GM23338 (cell line): Measurements from ENCODE around the gene RORC. TPM values are rescaled to one million over a fixed set of nuclear protein-coding genes. Genes with fewer than 3 reads are reported as not detected.

Experiments
- ATAC-seq: fragments of 200-7000 bp; cut with Tn5 transposase; 3 replicates; pipeline ENCODE4 v1.9.1; 2020
- DNase-seq: peaks from one replicate; pipeline ENCODE4 v3.0.0-alpha.2; 2015; ENCODE audit warnings: low spot score
- H2AFZ ChIP-seq: fragments of 200-600 bp; sonication (generic); 2 replicates; pipeline ENCODE4 v1.8.0; 2016; ENCODE audit warnings: antibody characterized with exemption, mild to moderate bottlenecking, moderate library complexity
- H3F3A ChIP-seq: fragments of 200-600 bp; sonication (generic); replicated peaks from 2 replicates; pipeline ENCODE4 v1.8.0; 2017; ENCODE audit warnings: antibody characterized with exemption, mixed run types, low read depth
- H3K27ac ChIP-seq: fragments of 200-600 bp; sonication (generic); 2 replicates; pipeline ENCODE4 v1.6.1; 2016; ENCODE audit warnings: low read depth
- H3K27me3 ChIP-seq: fragments of 200-600 bp; sonication (generic); 2 replicates; pipeline ENCODE4 v1.8.0; 2016; ENCODE audit warnings: mild to moderate bottlenecking, mixed run types, moderate library complexity; ENCODE audit not compliant: insufficient read depth
- H3K36me3 ChIP-seq: fragments of 200-600 bp; sonication (generic); 2 replicates; pipeline ENCODE4 v1.8.0; 2016; ENCODE audit warnings: mild to moderate bottlenecking; ENCODE audit not compliant: insufficient read depth
- H3K4me1 ChIP-seq: fragments of 200-600 bp; sonication (generic); 2 replicates; pipeline ENCODE4 v1.8.0; 2016; ENCODE audit warnings: mild to moderate bottlenecking, moderate library complexity; ENCODE audit not compliant: insufficient read depth
- H3K4me2 ChIP-seq: fragments of 200-600 bp; sonication (generic); 2 replicates; pipeline ENCODE4 v1.7.1; 2017; ENCODE audit warnings: mixed run types
- H3K4me3 ChIP-seq: fragments of 200-600 bp; sonication (generic); 2 replicates; pipeline ENCODE4 v1.6.1; 2016; ENCODE audit warnings: mixed run types
- H3K79me2 ChIP-seq: fragments of 200-600 bp; sonication (generic); replicated peaks from 2 replicates; pipeline ENCODE4 v1.8.0; 2017; ENCODE audit warnings: mild to moderate bottlenecking; ENCODE audit not compliant: insufficient read depth
- H3K9me2 ChIP-seq: fragments of 200-600 bp; sonication (generic); 2 replicates; pipeline ENCODE4 v1.8.0; 2017; ENCODE audit not compliant: insufficient read depth
- H4K20me1 ChIP-seq: fragments of 200-600 bp; sonication (generic); replicated peaks from 2 replicates; pipeline ENCODE4 v1.8.0; 2017; ENCODE audit warnings: mild to moderate bottlenecking; ENCODE audit not compliant: insufficient read depth
- H3K27ac Mint-ChIP-seq: 2 replicates; pipeline ENCODE4 v1.8.0; 2020; ENCODE audit warnings: inconsistent platforms, mild to moderate bottlenecking, moderate library complexity, mixed read lengths
- H3K27me3 Mint-ChIP-seq: 3 replicates; pipeline ENCODE4 v1.8.0; 2022; ENCODE audit warnings: low read depth, mild to moderate bottlenecking, moderate library complexity, mixed read lengths, inconsistent platforms; ENCODE audit not compliant: insufficient read depth, poor library complexity
- H3K36me3 Mint-ChIP-seq: 3 replicates; pipeline ENCODE4 v1.8.0; 2021; ENCODE audit warnings: low read depth, mild to moderate bottlenecking, inconsistent platforms, moderate library complexity, mixed read lengths
- H3K4me1 Mint-ChIP-seq: 3 replicates; pipeline ENCODE4 v1.8.0; 2020; ENCODE audit warnings: mild to moderate bottlenecking, inconsistent platforms, mixed read lengths
- H3K4me3 Mint-ChIP-seq: 3 replicates; pipeline ENCODE4 v1.8.0; 2021; ENCODE audit warnings: moderate library complexity, mild to moderate bottlenecking, inconsistent platforms, mixed read lengths
- H3K9me3 Mint-ChIP-seq: 3 replicates; pipeline ENCODE4 v1.8.0; 2020; ENCODE audit warnings: moderate library complexity, mild to moderate bottlenecking, inconsistent platforms, mixed read lengths
- CREB1 ChIP-seq: fragments of 250-450 bp; sonication (Bioruptor Pico); IDR thresholded peaks from 2 replicates; pipeline ENCODE4 v1.5.0; 2020; ENCODE audit warnings: low read depth, mild to moderate bottlenecking, moderate library complexity
- ETS1 ChIP-seq: IDR thresholded peaks from 2 replicates; pipeline ENCODE4 v1.6.1; 2016; ENCODE audit warnings: antibody characterized with exemption
- EZH2 ChIP-seq: fragments of 200-600 bp; sonication (generic); IDR thresholded peaks from one replicate; pipeline ENCODE4 v1.8.0; 2017; ENCODE audit warnings: antibody characterized with exemption, mild to moderate bottlenecking, low read depth; ENCODE audit not compliant: unreplicated experiment
- EZH2phosphoT487 ChIP-seq: fragments of 200-600 bp; sonication (generic); IDR thresholded peaks from one replicate; pipeline ENCODE4 v1.8.1; 2018; ENCODE audit warnings: antibody characterized with exemption; ENCODE audit not compliant: unreplicated experiment
- JUNB ChIP-seq: IDR thresholded peaks from one replicate; pipeline ENCODE4 v1.6.1; 2016; ENCODE audit warnings: antibody characterized with exemption; ENCODE audit not compliant: unreplicated experiment
- NANOG ChIP-seq: IDR thresholded peaks from 2 replicates; pipeline ENCODE4 v1.6.1; 2016; ENCODE audit warnings: antibody characterized with exemption, borderline replicate concordance
- POLR2AphosphoS5 ChIP-seq: IDR thresholded peaks from 2 replicates; pipeline ENCODE4 v1.6.1; 2016; ENCODE audit warnings: antibody characterized with exemption, low read depth
- STAT1 ChIP-seq: IDR thresholded peaks from one replicate; pipeline ENCODE4 v1.6.1; 2016; ENCODE audit warnings: antibody characterized with exemption; ENCODE audit not compliant: unreplicated experiment
- ZNF114 ChIP-seq: fragments of 250-450 bp; sonication (Bioruptor Pico); IDR thresholded peaks from 2 replicates; pipeline ENCODE4 v1.5.0; 2020; ENCODE audit warnings: mild to moderate bottlenecking, moderate library complexity
- ZNF331 ChIP-seq: fragments of 250-450 bp; sonication (Bioruptor Pico); IDR thresholded peaks from 2 replicates; pipeline ENCODE4 v1.5.0; 2020; ENCODE audit warnings: low read depth, mild to moderate bottlenecking, moderate library complexity
- ZNF462 ChIP-seq: fragments of 250-450 bp; sonication (Bioruptor Pico); IDR thresholded peaks from 2 replicates; pipeline ENCODE4 v1.5.0; 2020; ENCODE audit warnings: mild to moderate bottlenecking, moderate library complexity
- polyA plus RNA-seq: library from polyadenylated mRNA; unstranded; fragments of >200 nt; fragmentation: Nextera tagmentation; extraction: Ambion mirVana; gene quantifications from 2 replicates; pipeline ENCODE4 v1.2.1, GENCODE V29; 2016
- total RNA-seq: library from RNA; depleted of rRNA; stranded (reverse); fragments of >200 nt; shearing (Covaris generic); gene quantifications from 2 replicates; pipeline ENCODE4 v1.2.3, GENCODE V29; 2014
- TF ChIP-seq, protein P1 (sequence below), 2 experiments: fragments of 200-600 bp in 1 of 2; sonication (generic) in 1 of 2; conservative IDR thresholded peaks; 2 replicates each; pipeline versions ENCODE4 v1.5.1 to v1.6.1; 2016 to 2017; ENCODE audit warnings: antibody characterized with exemption in 2 of 2, low read depth in 2 of 2, mild to moderate bottlenecking in 2 of 2, moderate library complexity in 1 of 2
- TF ChIP-seq, protein P2 (sequence below): IDR thresholded peaks from one replicate; pipeline ENCODE4 v1.6.1; 2018; ENCODE audit warnings: antibody characterized with exemption; ENCODE audit not compliant: unreplicated experiment

The RORC gene
- total and polyA plus RNA-seq, 2 experiments from 2014 or later, result 0.29 to 0.97 TPM

DNA sequence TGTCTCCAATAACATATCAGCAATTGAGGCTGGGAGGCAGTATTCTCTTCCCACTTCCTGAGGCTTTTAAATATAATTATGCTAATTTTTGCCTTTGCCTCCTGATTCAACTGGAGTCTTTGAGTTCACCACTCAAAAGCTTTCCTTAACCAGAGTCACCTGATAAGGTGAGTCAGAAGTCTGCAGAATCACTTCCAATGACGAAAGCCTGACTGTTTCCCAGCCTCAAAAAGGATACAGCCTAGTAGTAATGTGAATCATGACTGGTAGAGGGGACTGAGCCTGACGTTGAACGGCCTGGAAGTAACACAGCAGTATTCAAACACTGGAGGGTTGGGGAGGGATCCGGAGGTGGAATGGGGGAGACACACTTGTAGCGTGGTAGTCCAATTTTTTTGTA lies 57.9 kb downstream of the RORC start:
- H3K27ac ChIP-seq, result no peak overlapping the region
- no peaks in the 10 kb centered on the region for H3K27me3 ChIP-seq
- H3K4me1 ChIP-seq, result no peaks in the 10 kb centered on the region
- H3K36me3 ChIP-seq, result peaks cover 11% of the 10 kb centered on the region; the same call in 1 of the 2 replicates
- ATAC-seq (no peak), DNase-seq (no peak)
- H2AFZ ChIP-seq, result no peak overlapping the region
- H3K79me2 ChIP-seq, result no peaks in the 10 kb centered on the region
- H3K4me3 ChIP-seq, result no peak overlapping the region
- peaks cover 21% of the 10 kb centered on the region for H3K36me3 Mint-ChIP-seq
- no peaks in the 10 kb centered on the region for H3K9me2 ChIP-seq
- H3K27me3 Mint-ChIP-seq, result no peaks in the 10 kb centered on the region
- no peak overlapping the region for H3K4me2 ChIP-seq
- no peaks in the 10 kb centered on the region for H3K4me1 Mint-ChIP-seq
- TF ChIP-seq POLR2AphosphoS5 (no peak), CREB1 (no peak), EZH2phosphoT487 (no peak), JUNB (no peak), NANOG (no peak), ETS1 (no peak), ZNF331 (CRISPR knock-in tag) (no peak), EZH2 (no peak), ZNF462 (CRISPR knock-in tag) (no peak), STAT1 (no peak), ZNF114 (CRISPR knock-in tag) (no peak)
- TF ChIP-seq, protein P1, sequence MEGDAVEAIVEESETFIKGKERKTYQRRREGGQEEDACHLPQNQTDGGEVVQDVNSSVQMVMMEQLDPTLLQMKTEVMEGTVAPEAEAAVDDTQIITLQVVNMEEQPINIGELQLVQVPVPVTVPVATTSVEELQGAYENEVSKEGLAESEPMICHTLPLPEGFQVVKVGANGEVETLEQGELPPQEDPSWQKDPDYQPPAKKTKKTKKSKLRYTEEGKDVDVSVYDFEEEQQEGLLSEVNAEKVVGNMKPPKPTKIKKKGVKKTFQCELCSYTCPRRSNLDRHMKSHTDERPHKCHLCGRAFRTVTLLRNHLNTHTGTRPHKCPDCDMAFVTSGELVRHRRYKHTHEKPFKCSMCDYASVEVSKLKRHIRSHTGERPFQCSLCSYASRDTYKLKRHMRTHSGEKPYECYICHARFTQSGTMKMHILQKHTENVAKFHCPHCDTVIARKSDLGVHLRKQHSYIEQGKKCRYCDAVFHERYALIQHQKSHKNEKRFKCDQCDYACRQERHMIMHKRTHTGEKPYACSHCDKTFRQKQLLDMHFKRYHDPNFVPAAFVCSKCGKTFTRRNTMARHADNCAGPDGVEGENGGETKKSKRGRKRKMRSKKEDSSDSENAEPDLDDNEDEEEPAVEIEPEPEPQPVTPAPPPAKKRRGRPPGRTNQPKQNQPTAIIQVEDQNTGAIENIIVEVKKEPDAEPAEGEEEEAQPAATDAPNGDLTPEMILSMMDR (conservative IDR thresholded peaks at IDR 0.05; ENCODE audit: low read depth in 2 of 2), result no peak
- TF ChIP-seq, protein P2, sequence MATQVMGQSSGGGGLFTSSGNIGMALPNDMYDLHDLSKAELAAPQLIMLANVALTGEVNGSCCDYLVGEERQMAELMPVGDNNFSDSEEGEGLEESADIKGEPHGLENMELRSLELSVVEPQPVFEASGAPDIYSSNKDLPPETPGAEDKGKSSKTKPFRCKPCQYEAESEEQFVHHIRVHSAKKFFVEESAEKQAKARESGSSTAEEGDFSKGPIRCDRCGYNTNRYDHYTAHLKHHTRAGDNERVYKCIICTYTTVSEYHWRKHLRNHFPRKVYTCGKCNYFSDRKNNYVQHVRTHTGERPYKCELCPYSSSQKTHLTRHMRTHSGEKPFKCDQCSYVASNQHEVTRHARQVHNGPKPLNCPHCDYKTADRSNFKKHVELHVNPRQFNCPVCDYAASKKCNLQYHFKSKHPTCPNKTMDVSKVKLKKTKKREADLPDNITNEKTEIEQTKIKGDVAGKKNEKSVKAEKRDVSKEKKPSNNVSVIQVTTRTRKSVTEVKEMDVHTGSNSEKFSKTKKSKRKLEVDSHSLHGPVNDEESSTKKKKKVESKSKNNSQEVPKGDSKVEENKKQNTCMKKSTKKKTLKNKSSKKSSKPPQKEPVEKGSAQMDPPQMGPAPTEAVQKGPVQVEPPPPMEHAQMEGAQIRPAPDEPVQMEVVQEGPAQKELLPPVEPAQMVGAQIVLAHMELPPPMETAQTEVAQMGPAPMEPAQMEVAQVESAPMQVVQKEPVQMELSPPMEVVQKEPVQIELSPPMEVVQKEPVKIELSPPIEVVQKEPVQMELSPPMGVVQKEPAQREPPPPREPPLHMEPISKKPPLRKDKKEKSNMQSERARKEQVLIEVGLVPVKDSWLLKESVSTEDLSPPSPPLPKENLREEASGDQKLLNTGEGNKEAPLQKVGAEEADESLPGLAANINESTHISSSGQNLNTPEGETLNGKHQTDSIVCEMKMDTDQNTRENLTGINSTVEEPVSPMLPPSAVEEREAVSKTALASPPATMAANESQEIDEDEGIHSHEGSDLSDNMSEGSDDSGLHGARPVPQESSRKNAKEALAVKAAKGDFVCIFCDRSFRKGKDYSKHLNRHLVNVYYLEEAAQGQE, result no peak
- H3K9me3 Mint-ChIP-seq, result peaks cover 9% of the 10 kb centered on the region; the same call in 2 of the 3 replicates
- no peaks in the 10 kb centered on the region for H4K20me1 ChIP-seq
- no peak overlapping the region for H3K4me3 Mint-ChIP-seq
- no peaks in the 10 kb centered on the region for H3F3A ChIP-seq
- H3K27ac Mint-ChIP-seq, result no peak overlapping the region
